PC-3 (cell line): ENCODE data around the gene NPW. TPM values are rescaled to one million over a fixed set of nuclear protein-coding genes. Genes with fewer than 3 reads are reported as not detected.
A peak's percentile ranks its signal among the peaks of the same experiment; 100 is the strongest.

Source experiments
- ATAC-seq: fragments of 200-7000 bp; cut with Tn5 transposase; 2 replicates; pipeline ENCODE4 v1.9.1; 2020; ENCODE audit warnings: mild to moderate bottlenecking, moderate library complexity
- BruUV-seq: library from RNA; stranded (reverse); fragments of 400-500 nt; replicated peaks from 2 replicates; lab custom pipeline; 2021; lab: Mats Ljungman, UMichigan
- CTCF ChIA-PET: fragments of 300-600 bp; sonication (Branson Sonifier 250); formaldehyde crosslinking; loops from one replicate; lab custom pipeline; 2022; ENCODE audit warnings: antibody characterized with exemption; lab: Charles Lee
- POLR2A ChIA-PET: fragments of 300-600 bp; sonication (Branson Sonifier 250); formaldehyde crosslinking; loops from one replicate; lab custom pipeline; 2022; ENCODE audit warnings: antibody characterized with exemption; ENCODE audit not compliant: unreplicated experiment; lab: Charles Lee
- DNase-seq: peaks from one replicate; pipeline ENCODE4 v3.0.0-alpha.2; 2015
- H2AFZ ChIP-seq: fragments of 300-600 bp; sonication (generic); 2 replicates; pipeline ENCODE4 v1.6.0; 2016; ENCODE audit warnings: antibody characterized with exemption, low read length
- H3F3A ChIP-seq: fragments of 300-600 bp; sonication (generic); one replicate; pipeline ENCODE4 v1.6.0; 2017; ENCODE audit warnings: antibody characterized with exemption, low read length, control low read depth, mild to moderate bottlenecking; ENCODE audit not compliant: unreplicated experiment
- H3K27ac ChIP-seq: fragments of 300-600 bp; sonication (generic); 2 replicates; pipeline ENCODE4 v1.5.1; 2016; ENCODE audit warnings: mild to moderate bottlenecking, low read length
- H3K27me3 ChIP-seq: fragments of 300-600 bp; sonication (generic); 2 replicates; pipeline ENCODE4 v1.6.1; 2016; ENCODE audit warnings: low read length, mixed read lengths
- H3K36me3 ChIP-seq: fragments of 300-600 bp; sonication (generic); 2 replicates; pipeline ENCODE4 v1.6.1; 2016; ENCODE audit warnings: low read depth, mixed run types, low read length, mixed read lengths
- H3K4me1 ChIP-seq: fragments of 300-600 bp; sonication (generic); 2 replicates; pipeline ENCODE4 v1.5.1; 2016; ENCODE audit warnings: low read length; ENCODE audit not compliant: insufficient read depth
- H3K4me2 ChIP-seq: fragments of 300-600 bp; sonication (generic); 2 replicates; pipeline ENCODE4 v1.6.0; 2016; ENCODE audit warnings: low read length
- H3K4me3 ChIP-seq: fragments of 300-600 bp; sonication (generic); 2 replicates; pipeline ENCODE4 v1.5.1; 2016; ENCODE audit warnings: mild to moderate bottlenecking, low read length, mixed read lengths
- H3K79me2 ChIP-seq: fragments of 300-600 bp; sonication (generic); 2 replicates; pipeline ENCODE4 v1.6.1; 2017; ENCODE audit warnings: low read length, mixed read lengths
- H3K9ac ChIP-seq: fragments of 300-600 bp; sonication (generic); 2 replicates; pipeline ENCODE4 v1.6.0; 2016; ENCODE audit warnings: mild to moderate bottlenecking, low read length
- H3K9me2 ChIP-seq: fragments of 300-600 bp; sonication (generic); replicated peaks from 2 replicates; pipeline ENCODE4 v1.6.1; 2016; ENCODE audit warnings: mixed run types, low read length, mixed read lengths
- H3K9me3 ChIP-seq: fragments of 300-600 bp; sonication (generic); 2 replicates; pipeline ENCODE4 v1.6.1; 2016; ENCODE audit warnings: low read length, mixed read lengths
- H4K20me1 ChIP-seq: fragments of 300-600 bp; sonication (generic); 2 replicates; pipeline ENCODE4 v1.6.1; 2016; ENCODE audit warnings: low read length, mixed read lengths
- EZH2 ChIP-seq: fragments of 300-600 bp; sonication (generic); IDR thresholded peaks from one replicate; pipeline ENCODE4 v1.6.1; 2017; ENCODE audit warnings: antibody characterized with exemption, mild to moderate bottlenecking, low read length; ENCODE audit not compliant: unreplicated experiment
- EZH2phosphoT487 ChIP-seq: fragments of 300-600 bp; sonication (generic); IDR thresholded peaks from 2 replicates; pipeline ENCODE4 v1.6.1; 2018; ENCODE audit warnings: mild to moderate bottlenecking, antibody characterized with exemption, low read length, borderline replicate concordance
- intact Hi-C: fragments of 100-400 bp; cut with micrococcal nuclease; formaldehyde crosslinking; loops from 2 replicates; pipeline ENCODE4 v1.9.0; 2023
- total RNA-seq: library from RNA; depleted of rRNA; stranded (reverse); fragments of >200 nt; gene quantifications from 2 replicates; pipeline ENCODE4 v1.2.3, GENCODE V29; 2014
- TF ChIP-seq, protein P1 (sequence below): fragments of 300-600 bp; sonication (generic); conservative IDR thresholded peaks from 2 replicates; pipeline ENCODE4 v1.5.1; 2017; ENCODE audit warnings: antibody characterized with exemption, low read depth, mild to moderate bottlenecking, low read length

NPW gene
- total RNA-seq, 1 experiment from 2014 or later = 3.8 TPM

DNA sequence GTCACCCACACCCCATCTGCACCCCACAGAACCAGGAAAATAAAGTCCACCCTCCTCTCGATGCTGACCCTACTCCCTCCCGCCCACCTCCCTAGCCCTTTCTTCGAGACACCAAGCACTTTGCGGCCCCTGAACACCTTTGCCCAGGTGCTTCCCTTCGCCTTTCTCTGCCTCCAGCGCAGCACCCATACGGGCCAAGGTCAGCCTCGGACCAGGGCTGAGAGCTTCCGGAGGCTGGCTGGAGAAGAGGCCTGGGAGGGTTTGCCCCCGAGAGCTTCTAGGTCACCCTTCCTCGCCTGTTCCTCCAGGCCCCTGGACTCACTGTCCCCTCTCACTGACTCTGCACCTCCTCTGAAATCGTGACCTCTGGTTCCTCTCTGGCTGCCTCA is 4.4 kb downstream of the NPW start:
- DNase-seq (no peak), ATAC-seq (no peak)
- TF ChIP-seq EZH2 (no peak), EZH2phosphoT487 (no peak)
- TF ChIP-seq, protein P1, sequence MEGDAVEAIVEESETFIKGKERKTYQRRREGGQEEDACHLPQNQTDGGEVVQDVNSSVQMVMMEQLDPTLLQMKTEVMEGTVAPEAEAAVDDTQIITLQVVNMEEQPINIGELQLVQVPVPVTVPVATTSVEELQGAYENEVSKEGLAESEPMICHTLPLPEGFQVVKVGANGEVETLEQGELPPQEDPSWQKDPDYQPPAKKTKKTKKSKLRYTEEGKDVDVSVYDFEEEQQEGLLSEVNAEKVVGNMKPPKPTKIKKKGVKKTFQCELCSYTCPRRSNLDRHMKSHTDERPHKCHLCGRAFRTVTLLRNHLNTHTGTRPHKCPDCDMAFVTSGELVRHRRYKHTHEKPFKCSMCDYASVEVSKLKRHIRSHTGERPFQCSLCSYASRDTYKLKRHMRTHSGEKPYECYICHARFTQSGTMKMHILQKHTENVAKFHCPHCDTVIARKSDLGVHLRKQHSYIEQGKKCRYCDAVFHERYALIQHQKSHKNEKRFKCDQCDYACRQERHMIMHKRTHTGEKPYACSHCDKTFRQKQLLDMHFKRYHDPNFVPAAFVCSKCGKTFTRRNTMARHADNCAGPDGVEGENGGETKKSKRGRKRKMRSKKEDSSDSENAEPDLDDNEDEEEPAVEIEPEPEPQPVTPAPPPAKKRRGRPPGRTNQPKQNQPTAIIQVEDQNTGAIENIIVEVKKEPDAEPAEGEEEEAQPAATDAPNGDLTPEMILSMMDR = no peak
- Histone ChIP-seq H4K20me1 (no peaks in the 10 kb centered on the region), H3K4me3 (no peak overlapping the region), H3K4me1 (peaks cover 21% of the 10 kb centered on the region), H2AFZ (no peak overlapping the region), H3K4me2 (no peak overlapping the region), H3F3A (no peaks in the 10 kb centered on the region), H3K79me2 (peaks cover 21% of the 10 kb centered on the region), H3K9me3 (no peaks in the 10 kb centered on the region), H3K9me2 (no peaks in the 10 kb centered on the region), H3K27ac (no peak overlapping the region), H3K9ac (no peak overlapping the region), H3K36me3 (no peaks in the 10 kb centered on the region), H3K27me3 (no peaks in the 10 kb centered on the region; the same call in 1 of the 2 replicates)
- ChIA-PET CTCF (no interaction called here), POLR2A (interaction anchor here (0.6 kb wide), 1 partner anchor 12 kb away, joined by 4 read pairs; no protein-coding TSS in a partner anchor)
- BruUV-seq = no TSS peak
- intact Hi-C loops = no loop called here

DNA sequence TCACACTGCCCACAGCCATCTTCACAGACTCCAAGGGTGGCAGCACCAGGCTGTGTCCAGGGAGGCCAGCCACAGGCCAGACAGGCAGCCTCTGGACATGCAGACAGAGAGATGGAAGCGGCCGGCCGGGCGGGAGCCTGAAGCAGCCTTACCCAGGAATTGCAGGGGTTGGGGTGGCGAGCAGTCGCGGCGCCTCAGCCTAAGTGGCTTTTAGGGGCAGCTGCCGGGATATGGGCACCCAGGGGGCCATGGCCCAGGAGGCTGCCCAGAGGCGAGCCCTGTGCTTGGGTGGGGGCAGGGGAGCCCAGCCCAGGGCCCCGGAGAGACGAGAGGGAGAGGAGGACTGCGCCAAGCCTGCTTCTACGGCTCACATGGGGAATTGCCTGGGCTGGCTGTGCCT is 5.7 kb downstream of the NPW start:
- H3F3A ChIP-seq = no peaks in the 10 kb centered on the region
- H3K4me2 ChIP-seq = no peak overlapping the region
- BruUV-seq = no TSS peak
- H3K9me2 ChIP-seq = no peaks in the 10 kb centered on the region
- no peak overlapping the region for H2AFZ ChIP-seq
- DNase-seq (no peak), ATAC-seq (no peak)
- no peaks in the 10 kb centered on the region for H3K36me3 ChIP-seq
- TF ChIP-seq, protein P1 = no peak
- no peak for TF ChIP-seq EZH2phosphoT487
- no peak for TF ChIP-seq EZH2
- peaks cover 26% of the 10 kb centered on the region for H3K79me2 ChIP-seq
- intact Hi-C loops = no loop called here
- no peaks in the 10 kb centered on the region for H4K20me1 ChIP-seq
- ChIA-PET POLR2A (interaction anchor here (0.5 kb wide), 1 partner anchor 60 kb away, joined by 3 read pairs; no protein-coding TSS in a partner anchor), CTCF (no interaction called here)
- H3K27ac ChIP-seq = no peak overlapping the region
- no peak overlapping the region for H3K4me3 ChIP-seq
- no peaks in the 10 kb centered on the region for H3K9me3 ChIP-seq
- no peak overlapping the region for H3K9ac ChIP-seq
- peaks cover 21% of the 10 kb centered on the region for H3K4me1 ChIP-seq
- no peaks in the 10 kb centered on the region; the same call in 1 of the 2 replicates for H3K27me3 ChIP-seq

DNA sequence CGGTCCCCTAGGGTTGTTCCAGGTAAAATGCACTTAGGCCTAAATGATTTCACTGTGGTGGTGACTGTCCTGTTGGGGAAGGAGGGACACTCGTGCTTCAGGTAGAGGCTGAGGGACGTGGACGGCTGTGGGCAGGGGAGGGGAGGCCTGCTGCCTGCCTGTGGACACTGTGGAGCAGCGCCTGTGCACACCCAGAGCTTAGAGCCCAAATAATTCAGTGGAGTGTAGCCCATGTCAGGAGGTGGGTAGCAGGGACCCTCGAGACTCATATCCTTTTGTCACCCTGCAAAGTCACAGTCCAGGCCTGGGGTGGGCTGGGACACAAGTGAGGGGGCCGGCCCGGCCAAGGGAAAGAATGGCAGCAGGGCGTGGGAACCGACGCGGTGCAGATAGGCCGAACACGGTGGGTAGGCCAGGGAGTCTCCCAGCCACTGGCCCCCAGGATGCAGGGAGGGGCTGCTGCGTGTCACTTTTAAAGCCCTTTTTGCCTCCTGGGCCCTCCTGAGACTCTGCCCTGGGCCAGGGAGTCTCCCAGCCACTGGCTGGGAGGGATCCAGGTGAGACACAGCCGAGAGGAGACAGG is 6.4 kb downstream of the NPW start:
- Histone ChIP-seq H3K9ac (0 out of 2 replicates have a peak overlapping the region, but pooled peaks have one; percentile 27), H3K4me1 (peaks cover 21% of the 10 kb centered on the region), H4K20me1 (no peaks in the 10 kb centered on the region), H3K27me3 (no peaks in the 10 kb centered on the region), H3K4me3 (peak overlapping the region; percentile 59; the same call in 1 of the 2 replicates), H3K9me3 (no peaks in the 10 kb centered on the region), H3K79me2 (peaks cover 29% of the 10 kb centered on the region), H3F3A (no peaks in the 10 kb centered on the region), H3K36me3 (no peaks in the 10 kb centered on the region), H3K27ac (no peak overlapping the region), H3K4me2 (peak overlapping the region; percentile 71), H3K9me2 (no peaks in the 10 kb centered on the region), H2AFZ (no peak overlapping the region)
- TF ChIP-seq, protein P1 = no peak
- TF ChIP-seq EZH2 = no peak
- no peak for TF ChIP-seq EZH2phosphoT487
- no peak for DNase-seq
- BruUV-seq = TSS peak; percentile 42
- ChIA-PET POLR2A (interaction anchor here (0.5 kb wide), 1 partner anchor 60 kb away, joined by 3 read pairs; no protein-coding TSS in a partner anchor), CTCF (no interaction called here)
- intact Hi-C loops = no loop called here
- no peak for ATAC-seq
